ENCODE results near the gene IGSF3.

- no peak for TF ChIP-seq POLR2A (IDR thresholded peaks at IDR 0.05)
- no peak for TF ChIP-seq CTCF (IDR thresholded peaks at IDR 0.05)
- TF ChIP-seq EP300 (IDR thresholded peaks at IDR 0.05) = no peak
Observed at GRCh38 chr1:116545359-116545705, 122.2 kb downstream of the IGSF3 start.

Data from sigmoid colon (tissue), 4 donors.